GM19467 (cell line): ENCODE results near the gene FUOM.
A peak's percentile ranks its signal among the peaks of the same experiment; 100 is the strongest.

ENCODE experiments used
- ATAC-seq: cut with Tn5 transposase; IDR thresholded peaks from one replicate; pipeline ENCODE4 v1.9.1; 2021; ENCODE audit warnings: mild to moderate bottlenecking, moderate library complexity; ENCODE audit not compliant: unreplicated experiment

Gene FUOM

GRCh38 chr10:133315847-133316246, 42.0 kb downstream of the FUOM start:
- ATAC-seq = no peak

- ATAC-seq = no peak
These were observed 42.9 kb downstream of the FUOM start for GRCh38 chr10:133314911-133315310.

GRCh38 chr10:133313192-133313591, 44.6 kb downstream of the FUOM start:
- ATAC-seq = no peak

GRCh38 chr10:133312769-133313145, 45.1 kb downstream of the FUOM start:
- ATAC-seq = no peak

GRCh38 chr10:133312016-133312768, 45.6 kb downstream of the FUOM start:
- no peak for ATAC-seq

GRCh38 chr10:133311570-133311969, 46.2 kb downstream of the FUOM start:
- no peak for ATAC-seq

- ATAC-seq = no peak
These were observed 47.0 kb downstream of the FUOM start for GRCh38 chr10:133310789-133311188.

- no peak for ATAC-seq
These were observed 47.4 kb downstream of the FUOM start for GRCh38 chr10:133310399-133310755.

- no peak for ATAC-seq
These were observed 48.0 kb downstream of the FUOM start for GRCh38 chr10:133309720-133310398.

GRCh38 chr10:133309100-133309719, 48.6 kb downstream of the FUOM start:
- ATAC-seq = peak; percentile 73

GRCh38 chr10:133308421-133309099, 49.3 kb downstream of the FUOM start, which contains the start of the genes TUBGCP2 and ZNF511:
Gene TUBGCP2 (minus strand): TSS chr10:133308872. CDS start chr10:133302941, 5,931 bp downstream.
Gene ZNF511 (plus strand): TSS chr10:133308914. CDS start chr10:133308944, 30 bp downstream.
- ATAC-seq = peak; percentile 73

- ATAC-seq = no peak
These were observed 49.9 kb downstream of the FUOM start for GRCh38 chr10:133307776-133308420.

GRCh38 chr10:133306941-133307379, 50.9 kb downstream of the FUOM start:
- ATAC-seq = no peak

- no peak for ATAC-seq
These were observed 51.7 kb downstream of the FUOM start for GRCh38 chr10:133306097-133306476.
